D721Med (cell line): Measurements from ENCODE around the gene AGER.

Experiments
- DNase-seq: peaks from one replicate; pipeline ENCODE4 v3.0.0; 2011; ENCODE audit warnings: low spot score; ENCODE audit not compliant: insufficient read length
- FAIRE-seq: peaks from 2 replicates; lab custom pipeline; 2011; peaks lifted over from hg19 to GRCh38; lab: Jason Lieb, UNC
- TF ChIP-seq, protein P1 (sequence below): IDR thresholded peaks from 2 replicates; pipeline ENCODE4 v1.5.1; 2012; ENCODE audit warnings: mild to moderate bottlenecking, control low read depth; ENCODE audit not compliant: insufficient read depth; ENCODE audit errors: missing control alignments

Gene AGER

GRCh38 chr6:32184084-32184640 lies at the start of gene AGER:
TSS of gene AGER (minus strand) at chr6:32184253. CDS start at chr6:32184222, 31 bp downstream.
- DNase-seq, result no peak
- TF ChIP-seq, protein P1, sequence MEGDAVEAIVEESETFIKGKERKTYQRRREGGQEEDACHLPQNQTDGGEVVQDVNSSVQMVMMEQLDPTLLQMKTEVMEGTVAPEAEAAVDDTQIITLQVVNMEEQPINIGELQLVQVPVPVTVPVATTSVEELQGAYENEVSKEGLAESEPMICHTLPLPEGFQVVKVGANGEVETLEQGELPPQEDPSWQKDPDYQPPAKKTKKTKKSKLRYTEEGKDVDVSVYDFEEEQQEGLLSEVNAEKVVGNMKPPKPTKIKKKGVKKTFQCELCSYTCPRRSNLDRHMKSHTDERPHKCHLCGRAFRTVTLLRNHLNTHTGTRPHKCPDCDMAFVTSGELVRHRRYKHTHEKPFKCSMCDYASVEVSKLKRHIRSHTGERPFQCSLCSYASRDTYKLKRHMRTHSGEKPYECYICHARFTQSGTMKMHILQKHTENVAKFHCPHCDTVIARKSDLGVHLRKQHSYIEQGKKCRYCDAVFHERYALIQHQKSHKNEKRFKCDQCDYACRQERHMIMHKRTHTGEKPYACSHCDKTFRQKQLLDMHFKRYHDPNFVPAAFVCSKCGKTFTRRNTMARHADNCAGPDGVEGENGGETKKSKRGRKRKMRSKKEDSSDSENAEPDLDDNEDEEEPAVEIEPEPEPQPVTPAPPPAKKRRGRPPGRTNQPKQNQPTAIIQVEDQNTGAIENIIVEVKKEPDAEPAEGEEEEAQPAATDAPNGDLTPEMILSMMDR, result no peak
- FAIRE-seq, result no peak

GRCh38 chr6:32226434-32226833 lies 42.4 kb upstream of the AGER start:
- TF ChIP-seq, protein P1, result no peak
- FAIRE-seq, result no peak
- DNase-seq, result no peak

DNA sequence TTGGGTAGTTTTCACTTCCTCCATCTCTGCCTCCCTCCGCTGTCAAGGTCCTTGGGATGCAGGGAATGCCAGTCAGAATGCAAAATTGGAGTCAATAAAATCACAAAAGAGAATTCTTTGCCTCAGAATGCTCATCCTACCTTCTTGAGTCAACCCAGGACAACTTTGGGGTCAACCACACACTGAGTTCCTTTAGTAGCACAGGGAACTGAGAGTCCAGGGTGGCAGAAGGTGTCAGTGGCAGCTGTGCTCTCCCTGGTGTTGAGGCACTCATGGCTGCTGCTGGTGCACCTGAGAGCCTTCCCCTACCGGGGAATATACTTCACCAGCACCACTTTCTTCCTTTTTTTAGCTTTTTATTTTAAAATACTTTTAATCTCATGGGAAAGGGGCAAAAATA lies 40.6 kb upstream of the AGER start:
- DNase-seq (no peak), FAIRE-seq (no peak)
- TF ChIP-seq, protein P1, result no peak

DNA sequence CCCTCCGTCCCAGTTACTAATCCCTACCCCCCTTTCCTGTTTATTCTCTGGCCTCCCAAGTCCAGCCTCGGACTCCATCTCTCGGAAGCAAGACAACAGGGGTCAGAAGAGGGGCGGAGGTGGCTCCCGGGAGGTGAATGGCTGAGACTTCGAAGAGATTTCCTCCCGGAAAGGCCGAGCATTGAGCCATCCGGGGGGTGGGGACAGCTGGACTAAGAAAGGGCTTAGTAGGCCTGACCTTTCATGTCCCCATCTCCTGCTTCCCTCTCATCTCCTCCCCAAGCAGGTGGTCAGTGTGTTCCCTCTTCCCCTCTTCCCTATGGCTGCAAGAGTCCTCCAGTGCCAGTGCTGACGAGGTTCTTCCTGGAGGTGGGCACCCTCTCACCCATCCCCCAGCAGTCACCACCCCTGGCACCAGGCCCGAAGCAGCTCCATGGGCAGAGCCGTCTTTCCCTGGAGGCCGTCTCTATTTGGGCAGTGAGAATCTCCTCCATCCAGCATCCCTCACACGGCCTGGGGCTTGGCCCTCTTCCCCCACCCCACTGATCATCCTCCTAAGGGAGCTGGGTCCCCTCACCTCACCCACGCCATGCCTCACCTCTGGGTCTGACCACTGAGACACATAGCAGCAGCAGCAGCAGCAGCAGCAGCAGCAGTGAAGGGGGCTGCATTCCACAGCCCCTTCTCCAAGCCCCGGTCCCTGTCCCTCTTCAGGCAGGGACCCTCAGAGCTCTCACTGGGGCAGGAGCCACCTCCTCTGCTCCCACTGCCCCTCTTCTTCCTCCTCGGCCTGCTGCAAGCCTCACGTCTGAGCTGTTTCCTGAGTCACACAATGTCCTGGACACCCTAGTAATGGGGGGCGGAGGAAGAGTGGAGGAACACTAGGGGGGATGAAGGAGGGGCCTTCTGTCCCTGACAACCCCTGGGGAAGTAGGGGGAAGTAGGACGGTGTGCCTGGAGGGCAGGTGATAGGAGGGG lies 39.5 kb upstream of the AGER start, which contains the start of gene NOTCH4:
Gene NOTCH4, minus strand, starts transcription at position 810 of the 978 bp plus-strand sequence. Its CDS starts 139 bp downstream, at position 671.
- FAIRE-seq (no peak), DNase-seq (no peak)
- TF ChIP-seq, protein P1, result no peak

DNA sequence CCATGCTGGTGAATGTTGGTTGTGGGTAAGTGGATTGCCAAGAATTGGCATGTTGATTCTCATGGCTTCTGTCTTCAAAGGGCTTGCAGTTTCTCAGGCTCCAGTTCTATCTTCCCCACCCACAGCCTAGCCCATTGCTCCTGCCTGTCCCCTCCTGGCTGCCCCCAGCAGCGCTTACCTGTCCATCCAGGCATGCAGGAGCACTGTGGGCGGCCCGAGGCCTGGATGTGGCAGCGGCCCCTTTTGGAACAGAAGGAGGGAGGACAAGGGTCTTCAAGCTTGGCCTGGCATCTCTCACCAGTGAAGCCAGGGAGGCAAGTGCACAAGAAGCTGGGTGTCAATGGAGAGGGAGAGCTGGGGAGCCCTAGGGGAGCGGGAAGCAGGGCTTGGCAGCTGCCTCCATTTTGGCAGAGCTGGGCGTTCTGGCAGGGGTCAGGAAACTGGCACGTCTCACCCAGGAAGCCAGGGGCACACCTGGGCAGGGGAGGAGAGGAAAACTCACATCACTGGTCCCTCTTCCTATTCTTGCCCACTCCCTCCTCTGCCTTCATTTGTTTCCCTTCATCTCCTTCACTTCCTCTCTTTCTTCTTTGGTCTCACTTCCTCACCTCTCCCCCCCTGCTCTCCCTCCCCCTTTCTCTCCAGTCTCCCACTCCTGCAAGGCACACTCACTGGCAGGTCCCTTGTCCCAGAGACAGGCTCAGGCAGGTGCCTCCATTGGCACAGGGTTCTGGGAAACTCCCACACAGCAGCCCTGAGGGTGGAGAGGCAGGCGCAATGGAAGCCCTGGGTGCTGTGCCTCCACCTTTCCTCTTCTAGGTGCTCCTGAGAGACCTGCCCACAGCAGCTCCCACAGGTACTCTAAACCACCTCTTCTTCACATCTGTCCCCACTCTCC lies 38.5 kb upstream of the AGER start:
- FAIRE-seq (no peak), DNase-seq (no peak)
- TF ChIP-seq, protein P1, result no peak

GRCh38 chr6:32220021-32220420 lies 36.0 kb upstream of the AGER start:
- TF ChIP-seq, protein P1, result no peak
- no peak for FAIRE-seq
- no peak for DNase-seq
